HepG2 (cell line): Measurements from ENCODE around the gene DUSP8. TPM values are rescaled to one million over a fixed set of nuclear protein-coding genes. Genes with fewer than 3 reads are reported as not detected.

Experiments
- ATAC-seq: fragments of 200-7000 bp; cut with Tn5 transposase; 3 replicates; pipeline ENCODE4 v1.9.1; 2020; ENCODE audit warnings: mild to moderate bottlenecking, moderate library complexity
- BruUV-seq: library from RNA; stranded (reverse); fragments of 400-500 nt; replicated peaks from 2 replicates; lab custom pipeline; 2021; lab: Mats Ljungman, UMichigan
- CTCF ChIA-PET: fragments of 300-600 bp; formaldehyde crosslinking; extraction: SDS; loops from one replicate; lab custom pipeline; 2021; ENCODE audit warnings: low total read pairs, inconsistent platforms, low intra/inter-chr PET ratio; lab: Yijun Ruan, JAX
- POLR2A ChIA-PET: fragments of 350-600 bp; sonication (Branson Sonifier 250); formaldehyde crosslinking; loops from one replicate; lab custom pipeline; 2020; ENCODE audit warnings: antibody characterized with exemption, inconsistent platforms; lab: Yijun Ruan, JAX
- DNase-seq: peaks from one replicate; pipeline ENCODE4 v3.0.0-alpha.2; 2015; ENCODE audit warnings: low spot score
- FAIRE-seq: peaks from 3 replicates; lab custom pipeline; 2011; peaks lifted over from hg19 to GRCh38; lab: Jason Lieb, UNC
- H2AFZ ChIP-seq: one replicate; pipeline ENCODE4 v1.6.1; 2011; ENCODE audit warnings: low read length, inconsistent platforms
- H3K27ac ChIP-seq: fragments of 300-600 bp; 3 replicates; pipeline ENCODE4 v1.8.0; 2011; ENCODE audit warnings: mixed run types, mild to moderate bottlenecking, mixed read lengths, low read length, inconsistent platforms; ENCODE audit not compliant: insufficient read depth; ENCODE audit errors: extremely low read length
- H3K27me3 ChIP-seq, 2 experiments: fragments of 200-600 bp in 1 of 2; 2 replicates in 1 of 2; 3 replicates in 1 of 2; pipeline versions ENCODE4 v1.6.0 to v1.8.0; 2011; ENCODE audit warnings: low read length in 2 of 2, mild to moderate bottlenecking in 2 of 2, moderate library complexity in 2 of 2, inconsistent platforms in 1 of 2; ENCODE audit not compliant: insufficient read depth in 2 of 2, control insufficient read depth in 1 of 2
- H3K36me3 ChIP-seq, 2 experiments: fragments of 200-600 bp in 1 of 2; replicated peaks in 1 of 2; 2 replicates in 1 of 2; 3 replicates in 1 of 2; pipeline versions ENCODE4 v1.5.1 to v1.8.0; 2011; ENCODE audit warnings: low read length in 2 of 2, inconsistent platforms in 1 of 2; ENCODE audit not compliant: insufficient read depth in 2 of 2, control insufficient read depth in 1 of 2
- H3K4me1 ChIP-seq: 2 replicates; pipeline ENCODE4 v1.5.1; 2012; ENCODE audit warnings: low read length, inconsistent platforms; ENCODE audit not compliant: insufficient read depth
- H3K4me2 ChIP-seq: 2 replicates; pipeline ENCODE4 v1.6.0; 2011; ENCODE audit warnings: low read depth, low read length, inconsistent platforms
- H3K4me3 ChIP-seq, 3 experiments: fragments of 200-600 bp in 1 of 3; sonication (generic), shearing (Covaris generic) in 1 of 3; replicated peaks in 1 of 3; 2 replicates each; pipeline ENCODE4 v1.5.1; 2011 to 2016; ENCODE audit warnings: low read length in 3 of 3, inconsistent platforms in 2 of 3, low read depth in 2 of 3, mild to moderate bottlenecking in 2 of 3, control low read depth in 1 of 3, mixed read lengths in 1 of 3; ENCODE audit not compliant: insufficient read depth in 1 of 3
- H3K79me2 ChIP-seq: one replicate; pipeline ENCODE4 v1.6.1; 2011; ENCODE audit warnings: low read length, inconsistent platforms; ENCODE audit not compliant: insufficient read depth
- H3K9ac ChIP-seq: 2 replicates; pipeline ENCODE4 v1.6.0; 2011; ENCODE audit warnings: mild to moderate bottlenecking, low read depth, low read length, inconsistent platforms; ENCODE audit not compliant: insufficient read depth
- H3K9me3 ChIP-seq: 2 replicates; pipeline ENCODE4 v1.5.1; 2012; ENCODE audit warnings: mild to moderate bottlenecking, low read length
- H4K20me1 ChIP-seq: 2 replicates; pipeline ENCODE4 v1.6.0; 2011; ENCODE audit warnings: inconsistent platforms, mild to moderate bottlenecking, low read length, moderate library complexity; ENCODE audit not compliant: insufficient read depth
- BHLHE40 ChIP-seq: IDR thresholded peaks from 2 replicates; pipeline ENCODE4 v1.6.1; 2011; ENCODE audit warnings: low read length, improper control_type of control experiment
- EEA1 ChIP-seq: sonication (generic); formaldehyde crosslinking; IDR thresholded peaks from 2 replicates; pipeline ENCODE4 v1.5.1; 2020; ENCODE audit warnings: mild to moderate bottlenecking, missing genetic modification reagents, borderline replicate concordance
- GATAD1 ChIP-seq: IDR thresholded peaks from 2 replicates; pipeline ENCODE4 v1.6.1; 2016; ENCODE audit warnings: missing genetic modification reagents, missing compliant biosample characterization
- HDAC1 ChIP-seq: sonication (generic); formaldehyde crosslinking; IDR thresholded peaks from 2 replicates; pipeline ENCODE4 v1.5.1; 2020; ENCODE audit warnings: mild to moderate bottlenecking, missing genetic modification reagents
- HES4 ChIP-seq: sonication (generic); formaldehyde crosslinking; IDR thresholded peaks from 2 replicates; pipeline ENCODE4 v1.9.0; 2021; ENCODE audit warnings: mild to moderate bottlenecking, missing genetic modification reagents, borderline replicate concordance
- KDM1A ChIP-seq: IDR thresholded peaks from 2 replicates; pipeline ENCODE4 v1.6.1; 2016; ENCODE audit warnings: missing compliant biosample characterization
- REPIN1 ChIP-seq: sonication (generic); formaldehyde crosslinking; IDR thresholded peaks from 2 replicates; pipeline ENCODE4 v1.8.0; 2022; ENCODE audit warnings: missing genetic modification reagents, low read depth, mild to moderate bottlenecking, borderline replicate concordance
- SNAPC2 ChIP-seq: sonication (generic); formaldehyde crosslinking; IDR thresholded peaks from 2 replicates; pipeline ENCODE4 v1.8.1; 2022; ENCODE audit warnings: mild to moderate bottlenecking, missing genetic modification reagents
- YEATS2 ChIP-seq: sonication (generic); formaldehyde crosslinking; IDR thresholded peaks from 2 replicates; pipeline ENCODE4 v1.4.0; 2020; ENCODE audit warnings: missing genetic modification reagents, borderline replicate concordance
- ZBTB42 ChIP-seq: sonication (generic); formaldehyde crosslinking; IDR thresholded peaks from 2 replicates; pipeline ENCODE4 v1.5.0; 2020; ENCODE audit warnings: mild to moderate bottlenecking, missing genetic modification reagents
- ZFP1 ChIP-seq: IDR thresholded peaks from 2 replicates; pipeline ENCODE4 v1.6.1; 2016
- ZNF567 ChIP-seq: sonication (generic); formaldehyde crosslinking; IDR thresholded peaks from 2 replicates; pipeline ENCODE4 v1.8.1; 2023; ENCODE audit warnings: mild to moderate bottlenecking, missing genetic modification reagents, borderline replicate concordance
- ZNF768 ChIP-seq: sonication (generic); formaldehyde crosslinking; IDR thresholded peaks from 2 replicates; pipeline ENCODE4 v1.4.0; 2020; ENCODE audit warnings: missing genetic modification reagents
- ZSCAN9 ChIP-seq: IDR thresholded peaks from 2 replicates; pipeline ENCODE4 v1.6.1; 2016; ENCODE audit warnings: borderline replicate concordance
- WGBS: methylation state at CpG from one replicate; pipeline ENCODE4 v1.1.6; 2017; ENCODE audit warnings: low lambda C conversion rate; 5-methylcytosine and 5-hydroxymethylcytosine counted together
- in situ Hi-C: cut with HindIII; loops from 2 replicates; pipeline ENCODE4 v1.10.0; 2017; ENCODE audit warnings: low pct_unique_long_range_greater_than_20kb; ENCODE audit not compliant: extremely low pct_ligation_motif_present
- intact Hi-C: fragments of 100-400 bp; cut with micrococcal nuclease; formaldehyde crosslinking; loops from one replicate; pipeline ENCODE4 v1.10.0; 2022; ENCODE audit not compliant: unreplicated experiment
- polyA plus RNA-seq, 8 experiments: library from polyadenylated mRNA; depleted of rRNA in 3 of 8; stranded (reverse) in 7 of 8; unstranded in 1 of 8; fragments of >200 nt; fragmentation: Illumina TruSeq in 4 of 8; extraction: Trizol in 4 of 8; gene quantifications; 2 replicates each; pipeline versions ENCODE4 v1.2.1 to v1.2.3, GENCODE V29; 2011 to 2016; ENCODE audit warnings: low read depth in 4 of 8, missing spikeins in 1 of 8, mixed read lengths in 1 of 8; ENCODE audit not compliant: insufficient read depth in 1 of 8
- total RNA-seq, 5 experiments: library from RNA; depleted of rRNA; stranded (reverse); fragments of >200 nt; fragmentation: Illumina TruSeq; extraction: Trizol; gene quantifications; 2 replicates each; pipeline ENCODE4 v1.2.3, GENCODE V29; 2016; ENCODE audit warnings: low read depth in 1 of 5
- TF ChIP-seq, protein P1 (sequence below): IDR thresholded peaks from 2 replicates; pipeline ENCODE4 v1.4.0; 2020; ENCODE audit warnings: mild to moderate bottlenecking, missing genetic modification reagents

Gene DUSP8
- total and polyA plus RNA-seq, 2 of the 13 experiments (the other 11 are each of a cell fraction or from before 2014, with no cell fraction given) = 1.8 to 8.0 TPM

DNA sequence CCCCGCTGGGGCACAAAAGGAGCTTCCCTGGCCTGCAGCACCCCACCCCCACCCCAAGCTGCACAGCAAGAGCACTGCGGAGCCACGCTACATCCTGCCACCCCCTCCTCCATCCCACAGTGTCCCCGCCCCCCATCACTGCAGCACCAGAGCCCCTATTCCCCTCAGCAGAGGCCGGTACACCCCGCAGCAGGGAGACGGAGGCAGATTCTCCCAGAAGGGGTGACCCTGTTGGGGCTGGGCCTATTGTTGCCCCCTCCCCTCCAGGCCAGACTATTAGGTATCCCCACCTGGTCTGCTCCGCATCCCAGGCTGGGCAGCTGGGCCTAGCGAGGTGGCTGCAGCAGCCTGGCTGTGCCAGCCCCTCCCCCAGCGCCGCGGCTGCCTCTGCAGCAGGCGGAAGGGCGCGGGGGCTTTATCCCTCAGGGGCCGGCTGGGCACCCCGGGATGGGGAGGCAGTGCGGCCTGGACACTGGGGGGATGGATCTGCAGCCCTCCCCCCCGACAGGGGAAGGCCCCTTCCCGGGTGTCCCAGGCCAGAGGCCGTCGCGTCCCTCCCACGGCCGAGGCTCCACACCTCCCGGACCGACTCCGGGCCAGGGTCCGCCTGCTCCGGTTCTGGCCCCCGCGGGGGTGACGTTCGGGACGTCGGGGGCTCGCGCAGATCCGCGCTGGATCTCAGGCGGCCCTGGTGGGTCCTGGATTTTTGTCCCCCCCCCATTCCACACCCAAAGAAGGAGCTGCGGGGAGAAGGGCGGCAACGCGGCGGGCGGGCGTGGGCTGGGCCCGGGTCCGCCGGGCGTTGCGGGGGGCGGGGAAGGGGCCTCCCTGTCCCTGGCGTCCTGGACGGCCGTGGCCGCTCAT is 943 bp downstream of the DUSP8 start (continued):
- TF ChIP-seq YEATS2 (CRISPR knock-in tag) (no peak), ZBTB42 (0 out of 2 replicates have a peak, but pooled peaks have one; percentile 57), ZNF567 (CRISPR knock-in tag) (no peak), ZSCAN9 (CRISPR knock-in tag) (no peak), BHLHE40 (no peak), GATAD1 (CRISPR knock-in tag) (no peak)
- TF ChIP-seq, protein P1, sequence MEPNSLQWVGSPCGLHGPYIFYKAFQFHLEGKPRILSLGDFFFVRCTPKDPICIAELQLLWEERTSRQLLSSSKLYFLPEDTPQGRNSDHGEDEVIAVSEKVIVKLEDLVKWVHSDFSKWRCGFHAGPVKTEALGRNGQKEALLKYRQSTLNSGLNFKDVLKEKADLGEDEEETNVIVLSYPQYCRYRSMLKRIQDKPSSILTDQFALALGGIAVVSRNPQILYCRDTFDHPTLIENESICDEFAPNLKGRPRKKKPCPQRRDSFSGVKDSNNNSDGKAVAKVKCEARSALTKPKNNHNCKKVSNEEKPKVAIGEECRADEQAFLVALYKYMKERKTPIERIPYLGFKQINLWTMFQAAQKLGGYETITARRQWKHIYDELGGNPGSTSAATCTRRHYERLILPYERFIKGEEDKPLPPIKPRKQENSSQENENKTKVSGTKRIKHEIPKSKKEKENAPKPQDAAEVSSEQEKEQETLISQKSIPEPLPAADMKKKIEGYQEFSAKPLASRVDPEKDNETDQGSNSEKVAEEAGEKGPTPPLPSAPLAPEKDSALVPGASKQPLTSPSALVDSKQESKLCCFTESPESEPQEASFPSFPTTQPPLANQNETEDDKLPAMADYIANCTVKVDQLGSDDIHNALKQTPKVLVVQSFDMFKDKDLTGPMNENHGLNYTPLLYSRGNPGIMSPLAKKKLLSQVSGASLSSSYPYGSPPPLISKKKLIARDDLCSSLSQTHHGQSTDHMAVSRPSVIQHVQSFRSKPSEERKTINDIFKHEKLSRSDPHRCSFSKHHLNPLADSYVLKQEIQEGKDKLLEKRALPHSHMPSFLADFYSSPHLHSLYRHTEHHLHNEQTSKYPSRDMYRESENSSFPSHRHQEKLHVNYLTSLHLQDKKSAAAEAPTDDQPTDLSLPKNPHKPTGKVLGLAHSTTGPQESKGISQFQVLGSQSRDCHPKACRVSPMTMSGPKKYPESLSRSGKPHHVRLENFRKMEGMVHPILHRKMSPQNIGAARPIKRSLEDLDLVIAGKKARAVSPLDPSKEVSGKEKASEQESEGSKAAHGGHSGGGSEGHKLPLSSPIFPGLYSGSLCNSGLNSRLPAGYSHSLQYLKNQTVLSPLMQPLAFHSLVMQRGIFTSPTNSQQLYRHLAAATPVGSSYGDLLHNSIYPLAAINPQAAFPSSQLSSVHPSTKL (CRISPR knock-in tag) = no peak

DNA sequence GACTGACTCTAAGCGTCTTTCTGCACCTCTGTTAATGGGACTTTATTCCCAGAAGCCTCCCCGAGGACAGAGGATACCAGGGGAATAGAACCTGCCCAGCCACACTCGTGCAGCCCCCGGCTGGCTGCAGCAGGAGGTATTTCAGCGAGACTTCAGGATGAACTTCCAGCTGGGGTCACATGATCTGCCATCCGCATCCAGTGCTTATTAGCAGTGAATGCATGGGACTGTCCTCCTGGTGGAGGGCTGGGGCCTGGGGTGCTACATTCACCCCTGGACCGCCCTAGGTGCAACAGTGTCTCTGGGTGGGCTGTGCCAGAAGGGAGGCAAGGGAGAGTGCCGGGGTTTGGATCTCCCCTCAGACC is 1.6 kb downstream of the DUSP8 start:
- no peak for DNase-seq
- FAIRE-seq = no peak
- BruUV-seq = TSS peak; percentile 64
- intact Hi-C loops = no loop called here
- Histone ChIP-seq H3K79me2 (no peaks in the 10 kb centered on the region), H3K9me3 (no peaks in the 10 kb centered on the region), H2AFZ (no peak overlapping the region), H3K27ac (no peak overlapping the region), H3K9ac (peak overlapping the region; percentile 84; the same call in 1 of the 2 replicates), H3K4me2 (peak overlapping the region; percentile 75), H4K20me1 (peaks cover 39% of the 10 kb centered on the region; the same call in 1 of the 2 replicates), H3K4me1 (peaks cover 47% of the 10 kb centered on the region), H3K27me3 (peaks cover 1 to 17% of the 10 kb centered on the region in 2 experiments; a peak in 3 of 5 replicates), H3K4me3 (peak overlapping the region in 2 of 3 experiments; percentile 72 to 78; a peak in 4 of 6 replicates), H3K36me3 (no peaks in the 10 kb centered on the region)
- ChIA-PET CTCF (no interaction called here), POLR2A (no interaction called here)
- in situ Hi-C loops = no loop called here
- no peak for ATAC-seq
- 30% methylated on average over 4 of the region's 8 CpGs for WGBS
- TF ChIP-seq SNAPC2 (CRISPR knock-in tag) (0 out of 2 replicates have a peak, but pooled peaks have one; percentile 22), REPIN1 (CRISPR knock-in tag) (0 out of 2 replicates have a peak, but pooled peaks have one; percentile 42), HES4 (CRISPR knock-in tag) (peak; percentile 27; the same call in 1 of the 2 replicates), ZFP1 (CRISPR knock-in tag) (no peak), EEA1 (no peak), KDM1A (CRISPR knock-in tag) (0 out of 2 replicates have a peak, but pooled peaks have one; percentile 36), ZNF768 (CRISPR knock-in tag) (no peak), HDAC1 (CRISPR knock-in tag) (0 out of 2 replicates have a peak, but pooled peaks have one; percentile 31)
- TF ChIP-seq, protein P1 (CRISPR knock-in tag) = no peak
